KG1 (cell line): Measurements from ENCODE around the gene MS4A10.
"Not testable (repeated sequence)": the region's sequence is repeated elsewhere in the genome, so short reads cannot be mapped to it uniquely, and the experiment has no call there.

Source experiments
- DNase-seq: peaks from one replicate; lab custom pipeline; 2025; lab: John Stamatoyannopoulos, UW

MS4A10 gene

GRCh38 chr11:60786811-60787567 lies 1.9 kb downstream of the MS4A10 start:
- no peak for DNase-seq

GRCh38 chr11:60788401-60789125 lies 3.4 kb downstream of the MS4A10 start:
- DNase-seq = no peak

GRCh38 chr11:60790726-60791125 lies 5.6 kb downstream of the MS4A10 start:
- no peak for DNase-seq

GRCh38 chr11:60791153-60791933 lies 6.2 kb downstream of the MS4A10 start:
- no peak for DNase-seq

GRCh38 chr11:60792521-60792920 lies 7.4 kb downstream of the MS4A10 start:
- DNase-seq = no peak

GRCh38 chr11:60795291-60795690 lies 10.2 kb downstream of the MS4A10 start:
- no peak for DNase-seq

GRCh38 chr11:60797846-60798630 lies 12.9 kb downstream of the MS4A10 start:
- DNase-seq = no peak

GRCh38 chr11:60798631-60799030 lies 13.5 kb downstream of the MS4A10 start:
- no peak for DNase-seq

- no peak for DNase-seq
Measured at GRCh38 chr11:60801194-60801593, 16.1 kb downstream of the MS4A10 start.

- no peak for DNase-seq
Measured at GRCh38 chr11:60803273-60803936, 18.3 kb downstream of the MS4A10 start.

- DNase-seq = no peak
Measured at GRCh38 chr11:60809249-60809648, 24.1 kb downstream of the MS4A10 start.

GRCh38 chr11:60809691-60810090 lies 24.6 kb downstream of the MS4A10 start:
- no peak for DNase-seq

GRCh38 chr11:60810151-60810550 lies 25.0 kb downstream of the MS4A10 start:
- no peak for DNase-seq

GRCh38 chr11:60810569-60810968 lies 25.4 kb downstream of the MS4A10 start:
- no peak for DNase-seq

GRCh38 chr11:60813324-60813723 lies 28.2 kb downstream of the MS4A10 start:
- DNase-seq = no peak

GRCh38 chr11:60814112-60814511 lies 29.0 kb downstream of the MS4A10 start:
- no peak for DNase-seq

- DNase-seq = no peak
Measured at GRCh38 chr11:60816590-60817157, 31.5 kb downstream of the MS4A10 start.

- DNase-seq = no peak
Measured at GRCh38 chr11:60818057-60818456, 32.9 kb downstream of the MS4A10 start.

GRCh38 chr11:60821827-60822599 lies 36.9 kb downstream of the MS4A10 start:
- no peak for DNase-seq

GRCh38 chr11:60823745-60824306 lies 38.7 kb downstream of the MS4A10 start:
- not testable (repeated sequence) for DNase-seq
